ENCODE data around the gene TMEM203. TPM values are rescaled to one million over a fixed set of nuclear protein-coding genes. Genes with fewer than 3 reads are reported as not detected.

TMEM203 gene
- total RNA-seq, 1 experiment from 2014 or later, result 50.6 TPM

Small RNAs within 50 kb of the gene (microRNA-seq; reads per million reads assigned to microRNA genes)
- gene MIR3621 (ENCODE audit: borderline number of aligned reads), result not detected

Other genes with a start within 250 kb of the TMEM203 start
- 2.2 to 4.0 TPM (median 2.9 TPM) in 3 replicates for gene PTGDS, start 228.1 kb downstream of the TMEM203 start, total RNA-seq (2021)
- 0.27 to 0.50 TPM (median 0.34 TPM) in 3 replicates for gene LCNL1, start 222.7 kb downstream of the TMEM203 start, total RNA-seq (2021)
- gene PAXX, start 213.2 kb downstream of the TMEM203 start, total RNA-seq (2021), result 44.1 to 45.3 TPM (median 44.6 TPM) in 3 replicates
- gene CLIC3, start 209.1 kb downstream of the TMEM203 start, total RNA-seq (2021), result 0.31 to 0.41 TPM in 2 of 3 replicates, not detected in the other
- gene ABCA2, start 177.4 kb downstream of the TMEM203 start, total RNA-seq (2021), result 19.2 to 28.3 TPM (median 25.9 TPM) in 3 replicates
- gene FUT7, start 173.6 kb downstream of the TMEM203 start, total RNA-seq (2021), result not detected in 3 replicates
- 64.3 to 68.8 TPM (median 64.5 TPM) in 3 replicates for gene NPDC1, start 159.5 kb downstream of the TMEM203 start, total RNA-seq (2021)
- 8.3 to 9.6 TPM (median 9.2 TPM) in 3 replicates for gene ENTPD2, start 151.6 kb downstream of the TMEM203 start, total RNA-seq (2021)
- 52.0 to 67.0 TPM (median 53.6 TPM) in 3 replicates for gene SAPCD2, start 135.1 kb downstream of the TMEM203 start, total RNA-seq (2021)
- 12.1 to 17.7 TPM (median 14.3 TPM) in 3 replicates for gene UAP1L1, start 128.1 kb downstream of the TMEM203 start, total RNA-seq (2021)
- 44.9 to 57.1 TPM (median 47.1 TPM) in 3 replicates for gene MAN1B1, start 118.7 kb downstream of the TMEM203 start, total RNA-seq (2021)
- gene DPP7, start 90.9 kb downstream of the TMEM203 start, total RNA-seq (2021), result 38.9 to 43.7 TPM (median 42.1 TPM) in 3 replicates
- gene GRIN1, start 66.5 kb downstream of the TMEM203 start, total RNA-seq (2021), result 4.0 to 6.6 TPM (median 4.1 TPM) in 3 replicates
- gene LRRC26, start 35.6 kb downstream of the TMEM203 start, total RNA-seq (2021), result 1.1 to 2.2 TPM (median 2.1 TPM) in 3 replicates
- gene TMEM210, start 33.6 kb downstream of the TMEM203 start, total RNA-seq (2021), result not detected in 3 replicates
- 61.0 to 80.9 TPM (median 61.2 TPM) in 3 replicates for gene ANAPC2, start 17.1 kb downstream of the TMEM203 start, total RNA-seq (2021)
- gene SSNA1, start 17.0 kb downstream of the TMEM203 start, total RNA-seq (2021), result 102 to 105 TPM (median 103 TPM) in 3 replicates
- gene TPRN, start 4.9 kb downstream of the TMEM203 start, total RNA-seq (2021), result 33.4 to 43.1 TPM (median 38.1 TPM) in 3 replicates
- 40.3 to 49.0 TPM (median 43.2 TPM) in 3 replicates for gene NDOR1, start 52 bp upstream of the TMEM203 start, total RNA-seq (2021)
- gene RNF208, start 16.6 kb upstream of the TMEM203 start, total RNA-seq (2021), result 13.3 to 14.8 TPM (median 14.3 TPM) in 3 replicates
- 2.8 to 3.5 TPM (median 2.9 TPM) in 3 replicates for gene CYSRT1, start 19.5 kb upstream of the TMEM203 start, total RNA-seq (2021)
- 0.32 to 0.59 TPM (median 0.41 TPM) in 3 replicates for gene RNF224, start 21.9 kb upstream of the TMEM203 start, total RNA-seq (2021)
- gene SLC34A3, start 25.3 kb upstream of the TMEM203 start, total RNA-seq (2021), result 0.13 to 0.23 TPM (median 0.14 TPM) in 3 replicates
- 373 to 376 TPM (median 375 TPM) in 3 replicates for gene TUBB4B, start 35.6 kb upstream of the TMEM203 start, total RNA-seq (2021)
- 0.21 to 0.26 TPM in 2 of 3 replicates, not detected in the other for gene STPG3, start 45.6 kb upstream of the TMEM203 start, total RNA-seq (2021)
- 93.7 to 95.0 TPM (median 94.7 TPM) in 3 replicates for gene NELFB, start 49.7 kb upstream of the TMEM203 start, total RNA-seq (2021)
- gene TOR4A, start 72.1 kb upstream of the TMEM203 start, total RNA-seq (2021), result 7.3 to 11.8 TPM (median 11.3 TPM) in 3 replicates
- 46.7 to 52.4 TPM (median 51.5 TPM) in 3 replicates for gene NRARP, start 96.6 kb upstream of the TMEM203 start, total RNA-seq (2021)
- 20.4 to 23.1 TPM (median 21.2 TPM) in 3 replicates for gene EXD3, start 217.5 kb upstream of the TMEM203 start, total RNA-seq (2021)
- 2.9 to 5.9 TPM (median 4.8 TPM) in 3 replicates for gene NOXA1, start 217.7 kb upstream of the TMEM203 start, total RNA-seq (2021)
- 2.0 to 2.5 TPM (median 2.3 TPM) in 3 replicates for gene ENTPD8, start 235.7 kb upstream of the TMEM203 start, total RNA-seq (2021)

All from WTC11 (cell line).